IMR-90 (cell line): ENCODE measurements around the gene CXCL1. TPM values are rescaled to one million over a fixed set of nuclear protein-coding genes. Genes with fewer than 3 reads are reported as not detected.

ENCODE experiments used
- ATAC-seq: fragments of 200-7000 bp; cut with Tn5 transposase; 2 replicates; pipeline ENCODE4 v1.9.1; 2020; ENCODE audit warnings: low read depth, mild to moderate bottlenecking, moderate library complexity
- BruUV-seq: library from RNA; stranded (reverse); fragments of 400-500 nt; replicated peaks from 2 replicates; lab custom pipeline; 2021; lab: Mats Ljungman, UMichigan
- CTCF ChIA-PET: fragments of 300-600 bp; formaldehyde crosslinking; extraction: SDS; loops from one replicate; lab custom pipeline; 2021; ENCODE audit warnings: antibody characterized with exemption; lab: Yijun Ruan, JAX
- POLR2A ChIA-PET: fragments of 300-600 bp; sonication (Branson Sonifier 250); formaldehyde crosslinking; loops from one replicate; lab custom pipeline; 2022; ENCODE audit warnings: antibody characterized with exemption; ENCODE audit not compliant: unreplicated experiment; lab: Charles Lee
- DNase-seq: peaks from one replicate; pipeline ENCODE4 v3.0.0; 2013
- H2AFZ ChIP-seq: replicated peaks from 2 replicates; pipeline ENCODE3; 2013; ENCODE audit warnings: low read length, mild to moderate bottlenecking; ENCODE audit not compliant: poor library complexity
- H2AK5ac ChIP-seq: 2 replicates; pipeline ENCODE4 v1.6.1; 2013; ENCODE audit warnings: low read depth, low read length, inconsistent platforms
- H2AK9ac ChIP-seq: replicated peaks from 2 replicates; pipeline ENCODE3; 2013; ENCODE audit warnings: mild to moderate bottlenecking, low read depth, low read length, moderate library complexity; ENCODE audit not compliant: poor library complexity
- H2BK120ac ChIP-seq: 2 replicates; pipeline ENCODE4 v1.6.1; 2013; ENCODE audit warnings: low read depth, low read length, inconsistent platforms
- H2BK15ac ChIP-seq: 3 replicates; pipeline ENCODE4 v1.6.1; 2013; ENCODE audit warnings: low read depth, low read length, inconsistent platforms
- H2BK20ac ChIP-seq: 2 replicates; pipeline ENCODE4 v1.6.1; 2013; ENCODE audit warnings: low read depth, mild to moderate bottlenecking, inconsistent platforms, low read length, moderate library complexity
- H2BK5ac ChIP-seq: 2 replicates; pipeline ENCODE4 v1.6.1; 2013; ENCODE audit warnings: mild to moderate bottlenecking, low read depth, low read length, inconsistent platforms; ENCODE audit not compliant: poor library complexity, severe bottlenecking
- H3K14ac ChIP-seq: replicated peaks from 2 replicates; pipeline ENCODE4 v1.6.1; 2013; ENCODE audit warnings: low read depth, low read length, inconsistent platforms
- H3K18ac ChIP-seq: 2 replicates; pipeline ENCODE4 v1.6.1; 2013; ENCODE audit warnings: low read depth, low read length, control low read depth
- H3K23ac ChIP-seq: 2 replicates; pipeline ENCODE4 v1.6.1; 2013; ENCODE audit warnings: low read depth, low read length, inconsistent platforms
- H3K27ac ChIP-seq: 2 replicates; pipeline ENCODE4 v1.5.1; 2013; ENCODE audit warnings: mild to moderate bottlenecking, control low read depth, low read length; ENCODE audit not compliant: insufficient read depth
- H3K27me3 ChIP-seq: 2 replicates; pipeline ENCODE4 v1.6.1; 2013; ENCODE audit warnings: low read length; ENCODE audit not compliant: control insufficient read depth, insufficient read depth
- H3K36me3 ChIP-seq: 2 replicates; pipeline ENCODE4 v1.6.1; 2013; ENCODE audit warnings: low read length, mixed read lengths; ENCODE audit not compliant: control insufficient read depth, insufficient read depth
- H3K4ac ChIP-seq: 2 replicates; pipeline ENCODE4 v1.6.1; 2013; ENCODE audit warnings: low read depth, low read length, inconsistent platforms
- H3K4me1 ChIP-seq: 2 replicates; pipeline ENCODE4 v1.6.1; 2013; ENCODE audit warnings: low read length, mixed read lengths; ENCODE audit not compliant: control insufficient read depth, insufficient read depth
- H3K4me2 ChIP-seq: 2 replicates; pipeline ENCODE4 v1.6.1; 2013; ENCODE audit warnings: low read depth, mild to moderate bottlenecking, control low read depth, low read length, moderate library complexity
- H3K4me3 ChIP-seq: 2 replicates; pipeline ENCODE4 v1.5.1; 2013; ENCODE audit warnings: low read depth, mild to moderate bottlenecking, control low read depth, low read length, moderate library complexity; ENCODE audit not compliant: insufficient read depth
- H3K56ac ChIP-seq: 2 replicates; pipeline ENCODE4 v1.6.1; 2013; ENCODE audit warnings: low read length, inconsistent platforms; ENCODE audit not compliant: insufficient read depth; ENCODE audit errors: extremely low read depth
- H3K79me1 ChIP-seq, 2 experiments: 2 replicates each; pipeline ENCODE4 v1.6.1; 2013; ENCODE audit warnings: low read length in 2 of 2, inconsistent platforms in 1 of 2, low read depth in 1 of 2
- H3K9ac ChIP-seq: 2 replicates; pipeline ENCODE4 v1.6.1; 2013; ENCODE audit warnings: low read depth, low read length, control low read depth
- H3K9me1 ChIP-seq: 2 replicates; pipeline ENCODE4 v1.6.1; 2013; ENCODE audit warnings: low read length, inconsistent platforms; ENCODE audit not compliant: insufficient read depth
- H3K9me3 ChIP-seq: 2 replicates; pipeline ENCODE4 v1.6.1; 2013; ENCODE audit warnings: low read length; ENCODE audit not compliant: control insufficient read depth, insufficient read depth
- H4K20me1 ChIP-seq: 2 replicates; pipeline ENCODE4 v1.6.1; 2013; ENCODE audit warnings: low read length, inconsistent platforms; ENCODE audit not compliant: insufficient read depth
- H4K5ac ChIP-seq: 2 replicates; pipeline ENCODE4 v1.6.1; 2013; ENCODE audit warnings: mild to moderate bottlenecking, low read depth, low read length, control low read depth
- H4K8ac ChIP-seq, 2 experiments: 2 replicates each; pipeline ENCODE4 v1.6.1; 2013; ENCODE audit warnings: low read depth in 2 of 2, low read length in 2 of 2, control low read depth in 1 of 2, inconsistent platforms in 1 of 2
- H4K91ac ChIP-seq: 2 replicates; pipeline ENCODE4 v1.6.1; 2013; ENCODE audit warnings: low read depth, low read length, inconsistent platforms; ENCODE audit not compliant: insufficient read depth
- BHLHE40 ChIP-seq: fragments of 150-350 bp; IDR thresholded peaks from 2 replicates; pipeline ENCODE4 v1.6.1; 2016; ENCODE audit warnings: mild to moderate bottlenecking, low read depth, low read length
- CTCF ChIP-seq: conservative IDR thresholded peaks from 2 replicates; pipeline ENCODE4 v1.5.1; 2012; ENCODE audit warnings: mild to moderate bottlenecking, low read depth, low read length, improper control_type of control experiment
- WGBS, 2 experiments: methylation state at CpG; one replicate each; pipeline versions ENCODE4 v1.1.5 to v1.1.7; 2013; ENCODE audit warnings: missing lambda C conversion rate in 2 of 2; ENCODE audit not compliant: insufficient read length in 1 of 2; ENCODE audit errors: extremely low coverage in 2 of 2; 5-methylcytosine and 5-hydroxymethylcytosine counted together
- dilution Hi-C: fragments of 300-500 bp; cut with HindIII; formaldehyde crosslinking; loops from one replicate; pipeline ENCODE4 v1.14.3; 2018; ENCODE audit warnings: low sequenced_read_pairs; ENCODE audit not compliant: unreplicated experiment
- in situ Hi-C: fragments of 300-500 bp; cut with MboI; formaldehyde crosslinking; loops from 3 replicates; pipeline ENCODE4 v1.14.3; 2019; ENCODE audit warnings: low sequenced_read_pairs, inconsistent platforms, mixed read lengths
- intact Hi-C: fragments of 100-400 bp; cut with micrococcal nuclease; formaldehyde crosslinking; loops from 2 replicates; pipeline ENCODE4 v1.10.0; 2022
- polyA plus RNA-seq, 3 experiments: library from polyadenylated mRNA; depleted of rRNA; stranded (reverse); fragments of >200 nt; gene quantifications; 2 replicates each; pipeline ENCODE4 v1.2.3, GENCODE V29; 2012; ENCODE audit warnings: low replicate concordance in 1 of 3
- total RNA-seq: library from RNA; depleted of rRNA; stranded (reverse); fragments of >200 nt; gene quantifications from 2 replicates; pipeline ENCODE4 v1.2.3, GENCODE V29; 2012

CXCL1 gene
- total and polyA plus RNA-seq, 2 of the 4 experiments (the other 2 are of a cell fraction): 2.0 TPM; not detected in 1

- H2AFZ ChIP-seq: no peak overlapping the region
- H3K23ac ChIP-seq: no peak overlapping the region
- no peak overlapping the region for H3K9ac ChIP-seq
- no peak overlapping the region for H2AK9ac ChIP-seq
- dilution Hi-C loops (no loop called here), intact Hi-C loops (no loop called here), in situ Hi-C loops (no loop called here)
- no peak overlapping the region for H4K5ac ChIP-seq
- no peak overlapping the region for H3K56ac ChIP-seq
- no peaks in the 10 kb centered on the region for H3K9me3 ChIP-seq
- no peaks in the 10 kb centered on the region for H3K79me1 ChIP-seq
- no peaks in the 10 kb centered on the region for H3K4me1 ChIP-seq
- no peak overlapping the region for H3K27ac ChIP-seq
- H4K8ac ChIP-seq: no peak overlapping the region
- TF ChIP-seq CTCF (no peak), BHLHE40 (no peak)
- H3K36me3 ChIP-seq: no peaks in the 10 kb centered on the region
- H3K27me3 ChIP-seq: peaks cover 13% of the 10 kb centered on the region
- CTCF ChIA-PET: interaction anchor here (0.6 kb wide), 1 partner anchor 103 kb away, joined by 3 read pairs; no protein-coding TSS in a partner anchor
- H3K9me1 ChIP-seq: no peaks in the 10 kb centered on the region
- no TSS peak for BruUV-seq
- H2AK5ac ChIP-seq: no peak overlapping the region
- H2BK5ac ChIP-seq: no peak overlapping the region
- H3K4me2 ChIP-seq: no peak overlapping the region
- H3K14ac ChIP-seq: no peak overlapping the region
- no peak overlapping the region for H4K91ac ChIP-seq
- WGBS, 2 experiments: no CpG with 5 or more reads among the region's 2 CpGs
- no peaks in the 10 kb centered on the region for H4K20me1 ChIP-seq
- no peak overlapping the region for H2BK120ac ChIP-seq
- POLR2A ChIA-PET: no interaction called here
- H3K18ac ChIP-seq: no peak overlapping the region
- H3K4ac ChIP-seq: no peak overlapping the region
- no peak overlapping the region for H2BK15ac ChIP-seq
- H3K4me3 ChIP-seq: no peak overlapping the region
- no peak overlapping the region for H2BK20ac ChIP-seq
- DNase-seq: no peak
- ATAC-seq: no peak
These were observed 24.4 kb upstream of the CXCL1 start for GRCh38 chr4:73844806-73845205.
